Measurements from ENCODE around the gene NANOS3.
"Not testable (repeated sequence)": the region's sequence is repeated elsewhere in the genome, so short reads cannot be mapped to it uniquely, and the experiment has no call there.

The NANOS3 gene

DNA sequence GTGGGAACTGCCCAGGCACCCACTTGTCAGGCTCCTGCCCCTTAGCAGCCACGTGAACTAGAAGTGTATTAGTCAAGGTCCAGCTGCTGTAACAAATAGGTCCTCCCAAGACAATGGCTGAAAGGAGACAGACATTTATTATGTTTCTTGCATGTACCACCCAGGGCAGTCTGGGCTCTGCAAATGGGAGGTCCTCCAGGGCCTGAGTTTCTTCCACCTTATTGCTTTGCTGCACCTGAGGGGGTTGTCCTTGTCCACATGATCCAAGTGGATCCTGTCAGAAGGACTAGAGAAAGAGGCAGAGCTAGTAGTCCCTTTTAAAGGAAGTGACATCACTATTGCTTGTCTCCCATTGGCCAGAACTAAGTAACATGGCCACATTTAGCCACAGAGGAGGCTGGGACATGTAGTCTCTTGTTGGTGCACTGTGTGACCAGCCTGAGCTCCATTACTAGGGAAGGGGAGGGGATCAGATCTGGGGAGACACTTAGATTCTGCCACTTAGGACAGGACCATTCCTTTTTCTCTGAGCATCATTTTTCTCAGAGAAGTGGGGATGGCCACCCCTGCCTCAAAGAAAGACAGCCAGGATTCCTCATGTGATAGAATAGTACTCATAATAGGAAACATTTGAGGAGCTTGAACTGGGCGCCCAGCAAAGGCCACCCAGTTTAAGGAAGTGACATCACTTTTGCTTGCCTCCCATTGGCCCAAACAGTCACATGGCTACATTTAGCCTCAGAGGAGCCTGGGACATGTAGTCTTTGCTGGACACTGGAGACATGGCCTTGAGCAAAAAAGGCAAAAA is 44.2 kb downstream of the NANOS3 start:
- no peak for DNase-seq (ENCODE audit: low read depth in 2 of 2)

DNA sequence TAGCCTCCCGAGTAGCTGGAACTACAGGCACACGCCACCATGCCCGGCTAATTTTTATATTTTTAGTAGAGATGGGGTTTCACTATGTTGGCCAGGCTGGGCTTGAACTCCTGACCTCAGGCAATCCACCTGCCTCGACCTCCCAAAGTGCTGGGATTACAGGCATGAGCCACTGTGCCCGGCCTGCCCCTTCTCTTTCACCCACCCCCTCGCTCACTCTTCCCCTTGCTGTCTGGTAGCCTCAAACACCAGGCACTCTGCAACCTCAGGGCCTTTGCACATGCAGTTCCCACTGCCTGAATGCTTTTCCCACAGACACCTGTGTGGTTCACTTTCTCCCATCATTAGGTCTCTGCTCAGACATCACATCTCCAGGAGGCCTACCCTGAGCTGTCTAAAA is 45.2 kb downstream of the NANOS3 start:
- DNase-seq (ENCODE audit: low read depth in 2 of 2) = not testable (repeated sequence)

DNA sequence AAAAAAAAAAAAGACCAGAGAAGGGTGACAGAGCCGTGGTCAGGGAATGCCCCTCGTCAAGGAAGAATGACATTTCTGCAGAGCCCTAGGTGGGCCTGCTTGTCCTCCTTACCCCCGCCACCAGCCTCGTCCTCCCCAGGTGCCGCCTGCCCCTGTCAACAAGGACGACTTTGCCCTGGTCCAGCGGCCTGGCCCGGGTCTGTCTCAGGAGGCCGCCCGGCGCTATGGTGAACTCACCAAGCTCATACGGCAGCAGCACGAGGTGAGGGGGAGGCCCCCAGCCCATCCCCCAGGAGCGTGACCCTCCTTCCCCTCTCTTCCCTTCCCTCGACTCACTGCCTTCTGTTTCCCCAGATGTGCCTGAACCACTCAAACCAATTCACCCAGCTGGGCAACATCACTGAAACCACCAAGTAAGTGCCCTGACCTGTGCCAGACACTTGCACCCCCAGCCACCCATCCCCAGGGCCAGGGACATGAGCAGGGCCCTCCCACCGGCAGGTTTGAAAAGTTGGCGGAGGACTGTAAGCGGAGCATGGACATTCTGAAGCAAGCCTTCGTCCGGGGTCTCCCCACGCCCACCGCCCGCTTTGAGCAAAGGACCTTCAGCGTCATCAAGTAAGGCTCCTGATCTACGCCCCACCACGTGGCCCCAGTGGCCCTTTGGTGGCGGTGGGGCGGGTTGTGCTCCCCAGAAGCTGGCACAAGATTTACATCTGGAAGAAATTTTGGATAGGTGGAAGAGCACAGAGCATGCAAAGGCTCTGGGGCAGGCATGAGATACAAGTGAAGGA is 46.5 kb downstream of the NANOS3 start:
- no peak for DNase-seq (ENCODE audit: low read depth in 2 of 2)

DNA sequence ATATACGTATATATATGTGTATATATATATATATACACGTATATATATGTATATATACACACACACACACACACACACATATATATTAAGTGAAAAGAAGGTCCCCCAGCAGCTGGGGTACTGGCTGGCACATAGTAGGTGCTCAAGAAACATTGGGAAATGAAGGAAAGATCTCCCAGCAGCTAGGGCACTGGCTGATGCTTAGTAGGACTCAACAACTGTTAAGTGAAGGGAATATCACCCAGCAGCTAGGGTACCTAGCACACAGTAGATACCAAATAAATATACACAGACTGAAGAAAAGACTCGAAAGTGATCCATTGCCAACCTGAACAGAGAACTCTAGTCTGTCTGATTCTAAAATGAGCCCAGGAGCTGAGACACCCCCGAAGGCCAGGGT is 49.1 kb downstream of the NANOS3 start:
- DNase-seq (ENCODE audit: low read depth in 2 of 2) = no peak

DNA sequence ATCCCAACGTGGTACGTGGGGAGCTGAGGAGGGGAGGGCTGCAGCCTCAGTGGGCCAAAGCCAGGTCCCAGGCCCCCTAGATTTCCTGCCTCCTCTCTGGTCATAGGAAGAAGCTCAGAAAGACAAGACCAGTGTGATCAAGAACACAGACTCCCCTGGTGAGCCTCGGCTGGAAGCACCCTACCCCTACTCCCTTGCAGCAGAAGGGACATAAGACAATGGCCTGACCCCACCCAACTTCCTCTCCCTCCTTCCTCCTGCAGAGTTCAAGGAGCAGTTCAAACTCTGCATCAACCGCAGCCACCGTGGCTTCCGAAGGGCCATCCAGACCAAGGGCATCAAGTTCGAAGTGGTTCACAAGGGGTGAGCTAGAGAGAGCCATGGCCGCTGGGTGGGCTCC is 49.8 kb downstream of the NANOS3 start:
- no peak for DNase-seq (ENCODE audit: low read depth in 2 of 2)

DNA sequence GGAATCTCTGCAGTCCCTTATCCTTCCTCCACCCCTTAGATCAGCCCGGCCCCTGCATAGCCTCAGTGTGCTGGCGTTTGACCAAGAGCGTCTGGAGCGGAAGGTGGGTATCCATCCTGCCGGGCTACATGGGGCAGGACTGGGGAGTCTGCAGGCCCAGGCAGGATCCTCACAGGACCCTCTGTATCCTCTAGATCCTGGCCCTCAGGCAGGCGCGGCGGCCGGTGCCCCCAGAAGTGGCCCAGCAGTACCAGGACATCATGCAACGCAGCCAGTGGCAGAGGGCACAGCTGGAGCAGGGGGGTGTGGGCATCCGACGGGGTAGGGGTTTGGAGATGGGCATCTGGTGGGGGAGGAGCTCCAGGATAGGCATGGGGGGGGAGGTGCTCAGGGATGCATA is 52.4 kb downstream of the NANOS3 start:
- no peak for DNase-seq (ENCODE audit: low read depth in 2 of 2)

DNA sequence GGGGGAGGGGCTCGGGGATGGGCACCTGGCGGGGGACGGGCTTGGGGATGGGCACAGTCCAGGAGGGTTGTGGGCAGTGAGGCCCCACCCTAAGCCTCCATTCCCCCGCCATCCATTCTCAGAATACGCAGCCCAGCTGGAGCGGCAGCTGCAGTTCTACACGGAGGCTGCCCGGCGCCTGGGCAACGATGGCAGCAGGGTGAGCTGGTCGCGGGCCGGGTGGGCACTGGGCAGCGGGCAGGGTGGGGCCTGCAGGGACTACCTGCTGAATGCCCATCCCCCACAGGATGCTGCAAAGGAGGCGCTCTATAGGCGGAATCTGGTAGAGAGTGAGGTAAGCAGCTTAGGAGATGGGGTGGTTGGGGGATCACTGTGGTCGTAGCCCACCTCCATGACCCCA is 53.0 kb downstream of the NANOS3 start:
- DNase-seq (ENCODE audit: low read depth in 2 of 2) = no peak
